Neural cell (in vitro differentiated cells): ENCODE results near the gene MED29.

ENCODE experiments used
- EZH2 ChIP-seq: fragments of 200-600, 300-800 bp; shearing (Covaris generic), sonication (generic); IDR thresholded peaks from 2 replicates; pipeline ENCODE4 v1.6.1; 2014; ENCODE audit warnings: antibody characterized with exemption, low read length, borderline replicate concordance, mild to moderate bottlenecking; ENCODE audit not compliant: insufficient read depth, poor library complexity, severe bottlenecking
- POLR2AphosphoS5 ChIP-seq: IDR thresholded peaks from 2 replicates; pipeline ENCODE4 v1.6.1; 2012
- REST ChIP-seq: IDR thresholded peaks from 2 replicates; pipeline ENCODE4 v1.6.1; 2012; ENCODE audit warnings: borderline replicate concordance
- TF ChIP-seq, protein P1 (sequence below): fragments of 450-650 bp; IDR thresholded peaks from 2 replicates; pipeline ENCODE4 v1.5.1; 2014; ENCODE audit warnings: antibody characterized with exemption, mild to moderate bottlenecking, moderate library complexity; ENCODE audit not compliant: poor library complexity, severe bottlenecking

DNA sequence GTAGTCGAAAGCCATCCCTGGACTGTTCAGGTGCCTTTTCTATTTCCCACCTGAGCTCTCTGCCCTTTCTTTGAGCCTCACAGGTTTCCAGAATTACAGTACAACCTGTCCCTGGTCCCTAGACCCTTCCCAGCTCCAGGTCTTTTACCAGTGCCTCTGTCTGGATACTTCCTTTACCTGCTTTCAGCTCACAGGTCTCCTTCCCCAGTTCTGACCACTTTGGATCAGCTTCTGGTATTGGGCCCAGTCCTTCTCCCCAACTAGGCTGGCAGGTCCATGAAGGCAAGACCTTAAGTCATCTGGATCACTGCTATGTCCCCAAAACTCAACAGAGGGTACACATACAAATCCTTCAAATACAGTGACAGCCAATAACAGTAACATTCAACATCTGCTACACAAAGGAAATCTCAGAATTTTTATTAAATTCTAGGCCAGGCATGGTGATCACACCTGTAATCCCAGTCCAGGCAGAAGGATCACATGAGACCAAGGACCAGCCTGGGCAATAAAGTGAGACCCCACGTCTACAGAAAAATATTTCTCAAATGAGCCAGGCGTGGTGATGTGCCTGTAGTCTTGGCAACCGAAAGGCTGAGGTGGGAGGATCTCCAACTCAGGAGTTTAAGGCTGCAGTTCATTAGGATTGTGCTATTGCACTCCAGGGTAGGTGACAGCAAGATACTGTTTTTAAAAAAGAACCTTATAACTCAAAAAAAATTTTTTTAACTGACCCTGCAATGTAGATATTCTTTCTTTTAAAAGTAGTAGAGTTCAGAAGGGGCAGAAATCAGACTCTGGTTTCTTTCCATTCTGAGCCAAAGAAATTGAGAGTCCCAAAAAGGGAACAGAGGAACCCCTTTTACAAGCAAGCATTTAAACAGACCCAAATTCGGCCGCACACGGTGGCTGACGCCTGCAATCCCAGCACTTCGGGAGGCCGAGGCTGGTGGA lies 43.2 kb downstream of the MED29 start:
- TF ChIP-seq POLR2AphosphoS5 (no peak), EZH2 (no peak), REST (no peak)
- TF ChIP-seq, protein P1, sequence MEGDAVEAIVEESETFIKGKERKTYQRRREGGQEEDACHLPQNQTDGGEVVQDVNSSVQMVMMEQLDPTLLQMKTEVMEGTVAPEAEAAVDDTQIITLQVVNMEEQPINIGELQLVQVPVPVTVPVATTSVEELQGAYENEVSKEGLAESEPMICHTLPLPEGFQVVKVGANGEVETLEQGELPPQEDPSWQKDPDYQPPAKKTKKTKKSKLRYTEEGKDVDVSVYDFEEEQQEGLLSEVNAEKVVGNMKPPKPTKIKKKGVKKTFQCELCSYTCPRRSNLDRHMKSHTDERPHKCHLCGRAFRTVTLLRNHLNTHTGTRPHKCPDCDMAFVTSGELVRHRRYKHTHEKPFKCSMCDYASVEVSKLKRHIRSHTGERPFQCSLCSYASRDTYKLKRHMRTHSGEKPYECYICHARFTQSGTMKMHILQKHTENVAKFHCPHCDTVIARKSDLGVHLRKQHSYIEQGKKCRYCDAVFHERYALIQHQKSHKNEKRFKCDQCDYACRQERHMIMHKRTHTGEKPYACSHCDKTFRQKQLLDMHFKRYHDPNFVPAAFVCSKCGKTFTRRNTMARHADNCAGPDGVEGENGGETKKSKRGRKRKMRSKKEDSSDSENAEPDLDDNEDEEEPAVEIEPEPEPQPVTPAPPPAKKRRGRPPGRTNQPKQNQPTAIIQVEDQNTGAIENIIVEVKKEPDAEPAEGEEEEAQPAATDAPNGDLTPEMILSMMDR, result no peak
